SK-N-SH (cell line): ENCODE results near the gene DCAF6. TPM values are rescaled to one million over a fixed set of nuclear protein-coding genes. Genes with fewer than 3 reads are reported as not detected.

Experiments used
- CTCF ChIA-PET: fragments of 300-600, 350-600 bp; formaldehyde crosslinking; extraction: SDS; loops from one replicate; lab custom pipeline; 2021; lab: Yijun Ruan, JAX
- POLR2A ChIA-PET: fragments of 350-600 bp; sonication (Branson Sonifier 250); formaldehyde crosslinking; extraction: SDS; loops from one replicate; lab custom pipeline; 2020; ENCODE audit warnings: antibody characterized with exemption, inconsistent platforms; lab: Yijun Ruan, JAX
- DNase-seq: peaks from one replicate; pipeline ENCODE4 v3.0.0; 2012
- H2AFZ ChIP-seq: fragments of 200-600 bp; sonication (generic); 2 replicates; pipeline ENCODE4 v1.8.1; 2016; ENCODE audit warnings: antibody characterized with exemption, mild to moderate bottlenecking, low read depth
- H3F3A ChIP-seq: fragments of 200-600 bp; sonication (generic); replicated peaks from 2 replicates; pipeline ENCODE3; 2016; ENCODE audit warnings: antibody characterized with exemption, mild to moderate bottlenecking; ENCODE audit not compliant: insufficient read depth
- H3K27ac ChIP-seq, 2 experiments: fragments of 200-500 bp in 1 of 2; fragments of 200-600 bp in 1 of 2; sonication (Bioruptor generic) in 1 of 2; sonication (generic), shearing (Covaris generic) in 1 of 2; 2 replicates each; pipeline versions ENCODE4 v1.5.1 to v1.6.1; 2014 to 2016; ENCODE audit warnings: low read depth in 2 of 2, inconsistent platforms in 1 of 2, low read length in 1 of 2, mild to moderate bottlenecking in 1 of 2, mixed read lengths in 1 of 2
- H3K27me3 ChIP-seq: fragments of 200-600 bp; sonication (generic), shearing (Covaris generic); 2 replicates; pipeline ENCODE4 v1.6.1; 2016; ENCODE audit warnings: mixed run types; ENCODE audit not compliant: insufficient read depth
- H3K36me3 ChIP-seq, 2 experiments: fragments of 200-500 bp in 1 of 2; fragments of 200-600 bp in 1 of 2; sonication (Bioruptor generic) in 1 of 2; sonication (generic) in 1 of 2; replicated peaks in 1 of 2; 2 replicates each; pipeline versions ENCODE3 to v1.5.1; 2014 to 2016; ENCODE audit warnings: low read length in 1 of 2, mild to moderate bottlenecking in 1 of 2; ENCODE audit not compliant: insufficient read depth in 2 of 2, control insufficient read depth in 1 of 2
- H3K4me1 ChIP-seq, 2 experiments: fragments of 200-500 bp in 1 of 2; fragments of 200-600 bp in 1 of 2; sonication (Bioruptor generic) in 1 of 2; sonication (generic), shearing (Covaris generic) in 1 of 2; 2 replicates each; pipeline versions ENCODE4 v1.5.1 to v1.6.1; 2014 to 2016; ENCODE audit warnings: low read depth in 1 of 2, low read length in 1 of 2, mixed run types in 1 of 2; ENCODE audit not compliant: insufficient read depth in 2 of 2, control insufficient read depth in 1 of 2
- H3K4me2 ChIP-seq: fragments of 200-600 bp; sonication (generic), shearing (Covaris generic); 2 replicates; pipeline ENCODE4 v1.6.1; 2017; ENCODE audit warnings: mixed run types
- H3K4me3 ChIP-seq, 2 experiments: fragments of 200-500 bp in 1 of 2; fragments of 200-600 bp in 1 of 2; sonication (Bioruptor generic) in 1 of 2; sonication (generic), shearing (Covaris generic) in 1 of 2; 2 replicates each; pipeline versions ENCODE4 v1.5.1 to v1.8.1; 2014 to 2016; ENCODE audit warnings: low read depth in 2 of 2, inconsistent platforms in 1 of 2, low read length in 1 of 2, mild to moderate bottlenecking in 1 of 2, mixed read lengths in 1 of 2, moderate library complexity in 1 of 2
- H3K79me2 ChIP-seq: fragments of 200-600 bp; sonication (generic); 2 replicates; pipeline ENCODE4 v1.8.1; 2017; ENCODE audit warnings: mild to moderate bottlenecking; ENCODE audit not compliant: insufficient read depth
- H3K9ac ChIP-seq: fragments of 200-600 bp; sonication (generic); 2 replicates; pipeline ENCODE4 v1.6.1; 2017; ENCODE audit warnings: mixed run types
- H3K9me2 ChIP-seq: fragments of 200-600 bp; sonication (generic); 2 replicates; pipeline ENCODE4 v1.6.1; 2017; ENCODE audit warnings: mixed run types
- H3K9me3 ChIP-seq: fragments of 200-600 bp; sonication (generic); 2 replicates; pipeline ENCODE4 v1.6.1; 2017; ENCODE audit warnings: mixed run types, mild to moderate bottlenecking, moderate library complexity
- H4K20me1 ChIP-seq: fragments of 200-600 bp; sonication (generic); 2 replicates; pipeline ENCODE4 v1.6.1; 2017; ENCODE audit warnings: mild to moderate bottlenecking, mixed run types; ENCODE audit not compliant: insufficient read depth
- CHD2 ChIP-seq: fragments of 150-350 bp; IDR thresholded peaks from 2 replicates; pipeline ENCODE4 v1.6.1; 2018; ENCODE audit warnings: low read length; ENCODE audit not compliant: partially characterized antibody
- ELF1 ChIP-seq: IDR thresholded peaks from 2 replicates; pipeline ENCODE4 v1.4.0; 2012
- EP300 ChIP-seq, 2 experiments: IDR thresholded peaks; 2 replicates each; pipeline versions ENCODE4 v1.4.0 to v1.6.1; 2012; ENCODE audit warnings: borderline replicate concordance in 1 of 2, low read depth in 1 of 2, low read length in 1 of 2
- GABPA ChIP-seq: IDR thresholded peaks from 2 replicates; pipeline ENCODE4 v1.4.0; 2012; ENCODE audit warnings: low read depth, mild to moderate bottlenecking
- GATA2 ChIP-seq: sonication (generic); formaldehyde crosslinking; IDR thresholded peaks from 2 replicates; pipeline ENCODE4 v1.5.0; 2020; ENCODE audit warnings: mild to moderate bottlenecking, missing genetic modification reagents
- NFIC ChIP-seq: IDR thresholded peaks from 2 replicates; pipeline ENCODE4 v1.4.0; 2012; ENCODE audit warnings: borderline replicate concordance
- POLR2AphosphoS5 ChIP-seq: IDR thresholded peaks from 2 replicates; pipeline ENCODE4 v1.6.1; 2012; ENCODE audit warnings: low read depth, low read length
- RCOR1 ChIP-seq: fragments of 150-350 bp; IDR thresholded peaks from 2 replicates; pipeline ENCODE4 v1.6.1; 2017; ENCODE audit warnings: antibody characterized with exemption, low read length
- REST ChIP-seq: IDR thresholded peaks from 2 replicates; pipeline ENCODE4 v1.6.1; 2012; ENCODE audit warnings: mild to moderate bottlenecking, low read depth, low read length, moderate library complexity
- RFX5 ChIP-seq: IDR thresholded peaks from 2 replicates; pipeline ENCODE4 v1.6.1; 2012; ENCODE audit warnings: mild to moderate bottlenecking, improper control_type of control experiment, low read length
- SIN3A ChIP-seq: IDR thresholded peaks from 2 replicates; pipeline ENCODE4 v1.6.1; 2012; ENCODE audit warnings: low read depth, mild to moderate bottlenecking, low read length, moderate library complexity, borderline replicate concordance
- SMC3 ChIP-seq: IDR thresholded peaks from 2 replicates; pipeline ENCODE4 v1.6.1; 2012; ENCODE audit warnings: low read depth, low read length, improper control_type of control experiment
- TCF12 ChIP-seq: IDR thresholded peaks from 2 replicates; pipeline ENCODE4 v1.4.0; 2012
- TEAD4 ChIP-seq: IDR thresholded peaks from 2 replicates; pipeline ENCODE4 v1.4.0; 2012; ENCODE audit warnings: mild to moderate bottlenecking, borderline replicate concordance; ENCODE audit not compliant: insufficient read depth
- USF1 ChIP-seq: IDR thresholded peaks from 2 replicates; pipeline ENCODE4 v1.4.0; 2012; ENCODE audit warnings: low read depth, borderline replicate concordance
- USF2 ChIP-seq: fragments of 150-350 bp; IDR thresholded peaks from 2 replicates; pipeline ENCODE4 v1.6.1; 2017; ENCODE audit warnings: antibody characterized with exemption, low read length, low read depth, borderline replicate concordance
- YY1 ChIP-seq: IDR thresholded peaks from 2 replicates; pipeline ENCODE4 v1.4.0; 2012; ENCODE audit warnings: low read depth, mild to moderate bottlenecking
- WGBS: methylation state at CpG from one replicate; pipeline ENCODE4 v1.1.6; 2017; ENCODE audit warnings: low lambda C conversion rate; 5-methylcytosine and 5-hydroxymethylcytosine counted together
- polyA plus RNA-seq, 3 experiments: library from polyadenylated mRNA; depleted of rRNA; stranded (reverse); fragments of >200 nt; gene quantifications; 2 replicates each; pipeline ENCODE4 v1.2.3, GENCODE V29; 2012
- TF ChIP-seq, protein P1 (sequence below): fragments of 150-350 bp; IDR thresholded peaks from 2 replicates; pipeline ENCODE4 v1.6.1; 2016; ENCODE audit warnings: mild to moderate bottlenecking, low read depth, low read length
- TF ChIP-seq, protein P2 (sequence below): fragments of 200-600 bp; sonication (generic); IDR thresholded peaks from 2 replicates; pipeline ENCODE4 v1.6.1; 2017; ENCODE audit warnings: antibody characterized with exemption, mild to moderate bottlenecking, moderate library complexity

DCAF6 gene
- polyA plus RNA-seq, 1 of the 3 experiments (the other 2 are of a cell fraction) = 31.3 TPM

GRCh38 chr1:168045311-168045710 is 108.8 kb downstream of the DCAF6 start:
- 97% methylated on average over 1 of the region's 1 CpG for WGBS
- Histone ChIP-seq H3K9ac (no peak overlapping the region), H3K4me2 (no peak overlapping the region), H3K27me3 (no peaks in the 10 kb centered on the region), H3K27ac (no peak overlapping the region), H3K4me3 (no peak overlapping the region), H3K9me3 (0 out of 2 replicates have a peak, but pooled peaks cover 5% of the 10 kb centered on the region), H2AFZ (no peak overlapping the region), H4K20me1 (no peaks in the 10 kb centered on the region), H3F3A (peaks cover 13% of the 10 kb centered on the region), H3K36me3 (peaks cover 61 to 80% of the 10 kb centered on the region in 2 experiments), H3K79me2 (no peaks in the 10 kb centered on the region), H3K9me2 (no peaks in the 10 kb centered on the region), H3K4me1 (no peaks in the 10 kb centered on the region; a peak in 1 of 4 replicates)
- no peak for DNase-seq
- POLR2A ChIA-PET = no interaction called here
- TF ChIP-seq, protein P1, sequence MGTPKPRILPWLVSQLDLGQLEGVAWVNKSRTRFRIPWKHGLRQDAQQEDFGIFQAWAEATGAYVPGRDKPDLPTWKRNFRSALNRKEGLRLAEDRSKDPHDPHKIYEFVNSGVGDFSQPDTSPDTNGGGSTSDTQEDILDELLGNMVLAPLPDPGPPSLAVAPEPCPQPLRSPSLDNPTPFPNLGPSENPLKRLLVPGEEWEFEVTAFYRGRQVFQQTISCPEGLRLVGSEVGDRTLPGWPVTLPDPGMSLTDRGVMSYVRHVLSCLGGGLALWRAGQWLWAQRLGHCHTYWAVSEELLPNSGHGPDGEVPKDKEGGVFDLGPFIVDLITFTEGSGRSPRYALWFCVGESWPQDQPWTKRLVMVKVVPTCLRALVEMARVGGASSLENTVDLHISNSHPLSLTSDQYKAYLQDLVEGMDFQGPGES = no peak
- no peak for TF ChIP-seq USF1
- TF ChIP-seq CHD2 = no peak
- no peak for TF ChIP-seq TEAD4
- TF ChIP-seq EP300 (IDR thresholded peaks at IDR 0.05; ENCODE audit: borderline replicate concordance in 1 of 2, low read depth in 1 of 2, low read length in 1 of 2) = no peak
- TF ChIP-seq, protein P2, sequence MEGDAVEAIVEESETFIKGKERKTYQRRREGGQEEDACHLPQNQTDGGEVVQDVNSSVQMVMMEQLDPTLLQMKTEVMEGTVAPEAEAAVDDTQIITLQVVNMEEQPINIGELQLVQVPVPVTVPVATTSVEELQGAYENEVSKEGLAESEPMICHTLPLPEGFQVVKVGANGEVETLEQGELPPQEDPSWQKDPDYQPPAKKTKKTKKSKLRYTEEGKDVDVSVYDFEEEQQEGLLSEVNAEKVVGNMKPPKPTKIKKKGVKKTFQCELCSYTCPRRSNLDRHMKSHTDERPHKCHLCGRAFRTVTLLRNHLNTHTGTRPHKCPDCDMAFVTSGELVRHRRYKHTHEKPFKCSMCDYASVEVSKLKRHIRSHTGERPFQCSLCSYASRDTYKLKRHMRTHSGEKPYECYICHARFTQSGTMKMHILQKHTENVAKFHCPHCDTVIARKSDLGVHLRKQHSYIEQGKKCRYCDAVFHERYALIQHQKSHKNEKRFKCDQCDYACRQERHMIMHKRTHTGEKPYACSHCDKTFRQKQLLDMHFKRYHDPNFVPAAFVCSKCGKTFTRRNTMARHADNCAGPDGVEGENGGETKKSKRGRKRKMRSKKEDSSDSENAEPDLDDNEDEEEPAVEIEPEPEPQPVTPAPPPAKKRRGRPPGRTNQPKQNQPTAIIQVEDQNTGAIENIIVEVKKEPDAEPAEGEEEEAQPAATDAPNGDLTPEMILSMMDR = no peak
- TF ChIP-seq RCOR1 = no peak
- TF ChIP-seq GABPA = no peak
- TF ChIP-seq SIN3A = no peak
- no peak for TF ChIP-seq NFIC
- CTCF ChIA-PET = interaction anchor here (5.3 kb wide), 1 partner anchor 38 kb away, joined by 28 read pairs; no protein-coding TSS in a partner anchor

DNA sequence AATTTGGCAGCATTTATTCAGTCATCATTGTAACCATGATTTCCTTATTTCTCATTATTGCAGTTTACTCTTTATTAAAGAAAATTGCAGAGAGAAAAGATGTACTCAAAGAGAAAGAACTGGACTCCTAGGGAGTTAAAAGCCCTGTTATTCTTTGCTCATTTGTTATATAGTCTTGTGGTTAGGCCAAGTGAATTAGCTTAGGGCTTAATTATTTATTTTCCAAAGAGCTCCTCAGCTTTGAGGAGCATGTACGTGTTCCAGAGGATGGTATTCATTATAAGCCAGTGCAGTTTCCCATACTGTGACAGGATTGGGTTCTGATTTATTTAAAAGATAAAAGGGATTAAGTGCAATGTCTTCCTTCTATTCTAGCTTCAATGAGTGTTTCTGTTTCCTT is 113.8 kb downstream of the DCAF6 start:
- ChIA-PET CTCF (interaction anchor here (0.7 to 1.4 kb wide), 2 partner anchors 13 to 34 kb away, joined by 3 read pairs; no protein-coding TSS in a partner anchor), POLR2A (no interaction called here)
- TF ChIP-seq SMC3 (no peak), TCF12 (no peak), RFX5 (no peak), GATA2 (CRISPR knock-in tag) (no peak), ELF1 (no peak), USF2 (no peak), POLR2AphosphoS5 (no peak), REST (no peak), YY1 (no peak)
- TF ChIP-seq, protein P1 = no peak

More for the DNA sequence above, 113.8 kb downstream of the DCAF6 start:
- DNase-seq = no peak
- Histone ChIP-seq H3K9ac (no peak overlapping the region), H3F3A (peaks cover 7% of the 10 kb centered on the region), H3K9me3 (no peaks in the 10 kb centered on the region), H3K4me1 (no peaks in the 10 kb centered on the region; a peak in 1 of 4 replicates), H3K27me3 (no peaks in the 10 kb centered on the region), H4K20me1 (no peaks in the 10 kb centered on the region), H3K9me2 (no peaks in the 10 kb centered on the region), H3K36me3 (peaks cover 40 to 44% of the 10 kb centered on the region in 2 experiments), H3K4me2 (no peak overlapping the region), H3K79me2 (no peaks in the 10 kb centered on the region), H3K27ac (no peak overlapping the region), H2AFZ (no peak overlapping the region), H3K4me3 (no peak overlapping the region)
- 90% methylated on average over 1 of the region's 1 CpG for WGBS
